M059J (cell line): ENCODE data around the gene RHOXF2. TPM values are rescaled to one million over a fixed set of nuclear protein-coding genes. Genes with fewer than 3 reads are reported as not detected.
"Not testable (repeated sequence)": the region's sequence is repeated elsewhere in the genome, so short reads cannot be mapped to it uniquely, and the experiment has no call there.

Source experiments
- DNase-seq: peaks from one replicate; pipeline ENCODE4 v3.0.0-alpha.2; 2012; ENCODE audit warnings: low read depth
- total RNA-seq: library from RNA; depleted of rRNA; stranded (reverse); fragments of >200 nt; shearing (Covaris generic); gene quantifications from 2 replicates; pipeline ENCODE4 v1.2.3, GENCODE V29; 2014; rRNA removed

RHOXF2 gene
- total RNA-seq, result not detected in 2 replicates

GRCh38 chrX:120158313-120158712 lies at the start of gene RHOXF2:
Gene RHOXF2 (plus strand): TSS chrX:120158613. CDS start chrX:120158751, 138 bp downstream.
- not testable (repeated sequence) for DNase-seq

- DNase-seq, result no peak
Observed at GRCh38 chrX:120109378-120109777, 49.0 kb upstream of the RHOXF2 start.

- no peak for DNase-seq
Observed at GRCh38 chrX:120111611-120112010, 46.8 kb upstream of the RHOXF2 start.

GRCh38 chrX:120115438-120115963 lies 42.9 kb upstream of the RHOXF2 start, which contains the start of gene RHOXF1:
Gene RHOXF1 (minus strand): TSS chrX:120115913. CDS start chrX:120115862, 51 bp downstream.
- no peak for DNase-seq

- peak; percentile 90 for DNase-seq
Observed at GRCh38 chrX:120120223-120120622, 38.2 kb upstream of the RHOXF2 start.

GRCh38 chrX:120125444-120125843 lies 33.0 kb upstream of the RHOXF2 start:
- peak; percentile 54 for DNase-seq

- peak; percentile 25 for DNase-seq
Observed at GRCh38 chrX:120128306-120128846, 30.0 kb upstream of the RHOXF2 start.

- no peak for DNase-seq
Observed at GRCh38 chrX:120136128-120136527, 22.3 kb upstream of the RHOXF2 start.

GRCh38 chrX:120136840-120137239 lies 21.6 kb upstream of the RHOXF2 start:
- no peak for DNase-seq

GRCh38 chrX:120137439-120137838 lies 21.0 kb upstream of the RHOXF2 start:
- DNase-seq, result no peak

- no peak for DNase-seq
Observed at GRCh38 chrX:120140293-120140981, 18.0 kb upstream of the RHOXF2 start.

- no peak for DNase-seq
Observed at GRCh38 chrX:120144178-120144844, 14.1 kb upstream of the RHOXF2 start.

- DNase-seq, result no peak
Observed at GRCh38 chrX:120145295-120145925, 13.0 kb upstream of the RHOXF2 start.

- DNase-seq, result not testable (repeated sequence)
Observed at GRCh38 chrX:120146323-120146722, 12.1 kb upstream of the RHOXF2 start.

GRCh38 chrX:120147537-120147936 lies 10.9 kb upstream of the RHOXF2 start:
- no peak for DNase-seq

GRCh38 chrX:120150109-120150744 lies 8.2 kb upstream of the RHOXF2 start:
- DNase-seq, result not testable (repeated sequence)

- DNase-seq, result not testable (repeated sequence)
Observed at GRCh38 chrX:120159086-120159485, 673 bp downstream of the RHOXF2 start.

GRCh38 chrX:120193254-120193653 lies 34.8 kb downstream of the RHOXF2 start:
- not testable (repeated sequence) for DNase-seq

- DNase-seq, result not testable (repeated sequence)
Observed at GRCh38 chrX:120193720-120194119, 35.3 kb downstream of the RHOXF2 start.

- DNase-seq, result not testable (repeated sequence)
Observed at GRCh38 chrX:120195786-120196185, 37.4 kb downstream of the RHOXF2 start.

- not testable (repeated sequence) for DNase-seq
Observed at GRCh38 chrX:120196626-120197283, 38.3 kb downstream of the RHOXF2 start.
